ENCODE results near the gene RNF220.
A peak's percentile ranks its signal among the peaks of the same experiment; 100 is the strongest.

RNF220 gene

GRCh38 chr1:44688760-44689446, 283.8 kb downstream of the RNF220 start:
- Histone ChIP-seq H3K36me3 (ENCODE audit: control insufficient read depth in 2 of 2, insufficient read depth in 1 of 2, low read length in 2 of 2) (no peaks in the 10 kb centered on the region), H3K4me1 (ENCODE audit: control insufficient read depth, insufficient read depth, low read length) (no peaks in the 10 kb centered on the region), H3K4me3 (ENCODE audit: low read depth, low read length) (no peak overlapping the region), H3K9me3 (ENCODE audit: control insufficient read depth, insufficient read depth, low read depth, low read length) (no peaks in the 10 kb centered on the region), H3K27ac (ENCODE audit: extremely low read depth, low read depth, low read length) (no peak overlapping the region)
- ChIA-PET POLR2A (interaction anchor here (1.3 kb wide), 1 partner anchor 15 kb away, joined by 3 read pairs; no protein-coding TSS in a partner anchor), CTCF (interaction anchor here (0.7 to 2.4 kb wide), 2 partner anchors 12 to 80 kb away, joined by 3 to 8 read pairs; no protein-coding TSS in a partner anchor)
- no peak for TF ChIP-seq ZNF37A (tag by site-specific recombination; IDR thresholded peaks at IDR 0.05)
- TF ChIP-seq ZNF600 (tag by site-specific recombination; IDR thresholded peaks at IDR 0.05) = no peak
- TF ChIP-seq ZNF184 (tag by site-specific recombination; IDR thresholded peaks at IDR 0.05) = no peak
- no peak for TF ChIP-seq ZNF366 (tag by site-specific recombination; conservative IDR thresholded peaks at IDR 0.05)
- peak; percentile 68 for TF ChIP-seq ZEB2 (tag by site-specific recombination; IDR thresholded peaks at IDR 0.05)
- TF ChIP-seq ZNF302 (tag by site-specific recombination; IDR thresholded peaks at IDR 0.05; ENCODE audit: low read depth) = no peak
- TF ChIP-seq ZNF544 (tag by site-specific recombination; IDR thresholded peaks at IDR 0.05) = no peak
- 0 out of 2 replicates have a peak, but pooled peaks have one; percentile 24 for TF ChIP-seq FEZF1 (tag by site-specific recombination; IDR thresholded peaks at IDR 0.05)
- TF ChIP-seq ZXDB (tag by site-specific recombination; IDR thresholded peaks at IDR 0.05) = no peak
- TF ChIP-seq ZSCAN4 (tag by site-specific recombination; IDR thresholded peaks at IDR 0.05) = no peak
- 0 out of 2 replicates have a peak, but pooled peaks have one; percentile 28 for TF ChIP-seq ZNF335 (tag by site-specific recombination; conservative IDR thresholded peaks at IDR 0.05)
- no peak for TF ChIP-seq ZNF155 (tag by site-specific recombination; IDR thresholded peaks at IDR 0.05)
- TF ChIP-seq ZNF169 (tag by site-specific recombination; IDR thresholded peaks at IDR 0.05) = no peak
- no peak for TF ChIP-seq ZNF768 (tag by site-specific recombination; IDR thresholded peaks at IDR 0.05)
- TF ChIP-seq PRDM6 (tag by site-specific recombination; IDR thresholded peaks at IDR 0.05) = peak; percentile 49; the same call in 1 of the 2 replicates
- no peak for TF ChIP-seq ZNF416 (tag by site-specific recombination; IDR thresholded peaks at IDR 0.05)
- no peak for TF ChIP-seq ZNF785 (tag by site-specific recombination; IDR thresholded peaks at IDR 0.05)
- TF ChIP-seq ZFP69B (tag by site-specific recombination; IDR thresholded peaks at IDR 0.05) = no peak

GRCh38 chr1:44689447-44689765, 284.4 kb downstream of the RNF220 start:
- Histone ChIP-seq H3K27ac (ENCODE audit: extremely low read depth, low read depth, low read length) (no peak overlapping the region), H3K9me3 (ENCODE audit: control insufficient read depth, insufficient read depth, low read depth, low read length) (no peaks in the 10 kb centered on the region), H3K36me3 (ENCODE audit: control insufficient read depth in 2 of 2, insufficient read depth in 1 of 2, low read length in 2 of 2) (no peaks in the 10 kb centered on the region), H3K4me1 (ENCODE audit: control insufficient read depth, insufficient read depth, low read length) (no peaks in the 10 kb centered on the region), H3K4me3 (ENCODE audit: low read depth, low read length) (no peak overlapping the region)
- POLR2A ChIA-PET = interaction anchor here (1.3 kb wide), 1 partner anchor 14 kb away, joined by 3 read pairs; no protein-coding TSS in a partner anchor
- CTCF ChIA-PET = no interaction called here
- TF ChIP-seq RBAK (tag by site-specific recombination; IDR thresholded peaks at IDR 0.05) = no peak
- no peak for TF ChIP-seq PATZ1 (tag by site-specific recombination; IDR thresholded peaks at IDR 0.05)
- peak; percentile 38 for TF ChIP-seq ZNF335 (tag by site-specific recombination; conservative IDR thresholded peaks at IDR 0.05)
- TF ChIP-seq GLI4 (tag by site-specific recombination; IDR thresholded peaks at IDR 0.05) = no peak
